Suprapubic skin (tissue), 4 donors: ENCODE data around the gene CFAP46. TPM values are rescaled to one million over a fixed set of nuclear protein-coding genes. Genes with fewer than 3 reads are reported as not detected.
A peak's percentile ranks its signal among the peaks of the same experiment; 100 is the strongest.
"Not testable (repeated sequence)": the region's sequence is repeated elsewhere in the genome, so short reads cannot be mapped to it uniquely, and the experiment has no call there.

ENCODE experiments used
- DNase-seq, 2 donors: peaks; one replicate each; pipeline ENCODE4 v3.0.0-alpha.2; 2019; ENCODE audit warnings: low spot score in 2 of 2
- H3K27ac ChIP-seq: fragments of 200-600 bp; sonication (generic); one replicate; pipeline ENCODE4 v1.5.1; 2019
- H3K27me3 ChIP-seq: fragments of 200-600 bp; sonication (generic); one replicate; pipeline ENCODE4 v1.5.1; 2019
- H3K36me3 ChIP-seq: fragments of 200-600 bp; sonication (generic); one replicate; pipeline ENCODE4 v1.5.1; 2019
- H3K4me1 ChIP-seq: fragments of 200-600 bp; sonication (generic); one replicate; pipeline ENCODE4 v1.5.1; 2019
- H3K4me3 ChIP-seq: fragments of 200-600 bp; sonication (generic); one replicate; pipeline ENCODE4 v1.5.1; 2019; ENCODE audit warnings: mild to moderate bottlenecking
- H3K9me3 ChIP-seq: fragments of 200-600 bp; sonication (generic); one replicate; pipeline ENCODE4 v1.5.1; 2019
- EP300 ChIP-seq: sonication (generic); formaldehyde crosslinking; IDR thresholded peaks from one replicate; pipeline ENCODE4 v1.6.1; 2017; ENCODE audit warnings: antibody characterized with exemption
- POLR2A ChIP-seq, 2 donors: fragments of 450-650 bp; IDR thresholded peaks; one replicate each; pipeline ENCODE4 v1.6.1; 2017; ENCODE audit warnings: antibody characterized with exemption in 2 of 2, mild to moderate bottlenecking in 2 of 2, moderate library complexity in 2 of 2
- POLR2AphosphoS5 ChIP-seq, 3 donors: sonication (generic); formaldehyde crosslinking; IDR thresholded peaks; one replicate each; pipeline ENCODE4 v1.6.1; 2017; ENCODE audit warnings: antibody characterized with exemption in 3 of 3
- WGBS: methylation state at CpG from one replicate; pipeline ENCODE4 v1.1.5; 2018; 5-methylcytosine and 5-hydroxymethylcytosine counted together
- total RNA-seq, 4 donors: library from RNA; depleted of rRNA; stranded (reverse); fragments of >200 nt; gene quantifications; one replicate each; pipeline ENCODE4 v1.1.0, GENCODE V29; 2016
- TF ChIP-seq, protein P1 (sequence below), 2 donors: fragments of 200-600 bp in 1 of 2; fragments of 450-650 bp in 1 of 2; sonication (generic) in 1 of 2; IDR thresholded peaks; one replicate each; pipeline ENCODE4 v1.5.1; 2016 to 2019; ENCODE audit warnings: antibody characterized with exemption in 2 of 2, mild to moderate bottlenecking in 1 of 2, moderate library complexity in 1 of 2

The CFAP46 gene
- total RNA-seq, 4 donors from 2014 or later = 0.11 to 0.21 TPM; not detected in 2

DNA sequence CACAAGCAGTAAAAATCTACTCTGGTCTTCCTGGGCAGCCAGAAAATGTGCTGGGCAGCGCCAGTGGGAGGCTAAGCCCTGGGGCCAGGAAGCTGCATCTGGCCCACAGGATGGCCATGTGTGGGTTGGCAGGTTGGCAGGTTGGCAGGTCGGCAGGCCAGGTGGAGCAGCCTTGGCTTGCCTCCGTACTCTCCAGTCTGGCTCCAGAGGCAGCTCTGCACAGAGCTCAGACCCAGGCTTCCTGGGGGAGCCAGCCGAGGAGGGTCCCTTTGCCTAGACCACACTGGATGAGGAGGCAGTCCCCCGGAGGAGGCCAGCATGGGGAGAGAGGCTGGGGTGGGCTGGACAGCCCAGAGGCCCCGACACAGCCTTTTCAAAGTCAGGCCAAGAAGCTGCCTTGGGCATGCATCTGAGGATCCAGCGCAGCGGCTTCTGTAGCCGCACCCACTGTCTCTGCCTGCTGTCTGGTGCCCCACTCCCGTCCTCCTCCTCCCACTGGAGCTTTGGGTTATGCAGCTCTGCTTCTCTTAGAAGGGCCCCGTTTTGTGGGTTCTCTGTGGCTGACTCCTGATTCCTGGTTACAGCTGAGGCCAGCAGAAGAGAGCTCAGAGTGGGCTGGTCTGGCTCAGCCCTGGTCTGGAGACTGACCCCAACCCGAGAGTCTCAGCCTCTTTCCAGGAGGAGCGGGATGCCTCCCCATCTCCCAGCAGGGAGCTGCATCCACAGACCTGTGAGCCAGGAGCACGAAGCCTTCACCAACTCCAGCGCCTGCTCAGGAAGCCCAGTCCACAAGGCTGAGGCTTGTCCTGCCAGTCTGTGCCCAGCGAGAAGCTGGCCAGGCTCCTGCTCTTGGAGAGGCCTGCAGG, 44.6 kb downstream of the CFAP46 start:
- Histone ChIP-seq H3K36me3 (no peaks in the 10 kb centered on the region), H3K4me3 (no peak overlapping the region), H3K27ac (no peak overlapping the region), H3K4me1 (peaks cover 4% of the 10 kb centered on the region), H3K9me3 (no peaks in the 10 kb centered on the region), H3K27me3 (peaks cover 22% of the 10 kb centered on the region)
- 50% methylated on average over 1 of the region's 16 CpGs for WGBS
- peak in 1 of 2 donors; percentile 51 for DNase-seq
- TF ChIP-seq, protein P1, sequence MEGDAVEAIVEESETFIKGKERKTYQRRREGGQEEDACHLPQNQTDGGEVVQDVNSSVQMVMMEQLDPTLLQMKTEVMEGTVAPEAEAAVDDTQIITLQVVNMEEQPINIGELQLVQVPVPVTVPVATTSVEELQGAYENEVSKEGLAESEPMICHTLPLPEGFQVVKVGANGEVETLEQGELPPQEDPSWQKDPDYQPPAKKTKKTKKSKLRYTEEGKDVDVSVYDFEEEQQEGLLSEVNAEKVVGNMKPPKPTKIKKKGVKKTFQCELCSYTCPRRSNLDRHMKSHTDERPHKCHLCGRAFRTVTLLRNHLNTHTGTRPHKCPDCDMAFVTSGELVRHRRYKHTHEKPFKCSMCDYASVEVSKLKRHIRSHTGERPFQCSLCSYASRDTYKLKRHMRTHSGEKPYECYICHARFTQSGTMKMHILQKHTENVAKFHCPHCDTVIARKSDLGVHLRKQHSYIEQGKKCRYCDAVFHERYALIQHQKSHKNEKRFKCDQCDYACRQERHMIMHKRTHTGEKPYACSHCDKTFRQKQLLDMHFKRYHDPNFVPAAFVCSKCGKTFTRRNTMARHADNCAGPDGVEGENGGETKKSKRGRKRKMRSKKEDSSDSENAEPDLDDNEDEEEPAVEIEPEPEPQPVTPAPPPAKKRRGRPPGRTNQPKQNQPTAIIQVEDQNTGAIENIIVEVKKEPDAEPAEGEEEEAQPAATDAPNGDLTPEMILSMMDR (IDR thresholded peaks at IDR 0.05) = no peak
- TF ChIP-seq POLR2AphosphoS5 (IDR thresholded peaks at IDR 0.05) (no peak), POLR2A (IDR thresholded peaks at IDR 0.05) (no peak), EP300 (no peak)

DNA sequence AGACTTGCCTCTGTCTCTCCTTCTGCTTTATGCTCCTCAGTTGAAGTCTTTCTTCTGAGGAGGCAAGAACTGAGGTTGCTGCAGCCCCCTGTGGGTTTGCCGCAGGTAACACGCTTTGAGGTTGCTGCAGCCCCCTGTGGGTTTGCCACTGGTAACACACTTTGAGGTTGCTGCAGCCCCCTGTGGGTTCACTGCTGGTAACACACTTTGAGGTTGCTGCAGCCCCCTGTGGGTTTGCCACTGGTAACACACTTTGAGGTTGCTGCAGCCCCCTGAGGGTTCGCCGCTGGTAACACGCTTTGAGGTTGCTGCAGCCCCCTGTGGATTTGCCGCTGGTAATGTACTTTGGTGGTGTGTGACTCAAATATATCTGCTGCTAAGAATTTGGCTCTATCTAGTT, 48.6 kb downstream of the CFAP46 start:
- H3K36me3 ChIP-seq, H3K27ac ChIP-seq, H3K4me3 ChIP-seq, H3K9me3 ChIP-seq, H3K4me1 ChIP-seq: not testable (repeated sequence)
- WGBS = 72% methylated on average over 6 of the region's 6 CpGs
- H3K27me3 ChIP-seq = peaks cover 53% of the 10 kb centered on the region
- DNase-seq = peak in 1 of 2 donors; percentile 6

DNA sequence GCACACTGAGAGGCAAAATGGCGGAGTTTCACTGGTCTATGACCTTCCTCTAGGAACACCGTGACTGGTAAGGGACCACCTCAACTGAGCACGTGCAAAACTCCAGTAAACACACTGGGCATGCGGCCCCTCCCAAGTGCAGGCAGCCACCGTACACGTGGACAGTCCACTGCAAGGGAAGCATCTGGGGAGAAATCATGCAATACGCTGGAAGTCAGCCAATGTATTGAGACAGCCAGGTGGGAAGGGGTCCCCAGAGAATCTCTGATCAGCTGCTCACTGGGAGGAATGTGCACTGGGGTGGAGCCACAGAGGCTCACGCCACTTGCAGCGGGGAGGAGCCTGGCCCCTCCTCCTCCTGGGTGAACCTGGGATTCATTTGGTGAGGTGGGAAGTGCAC, 49.3 kb downstream of the CFAP46 start:
- no peaks in the 10 kb centered on the region for H3K9me3 ChIP-seq
- H3K4me3 ChIP-seq = no peak overlapping the region
- H3K4me1 ChIP-seq = peaks cover 7% of the 10 kb centered on the region
- DNase-seq = peak; percentile 42 to 55
- H3K27ac ChIP-seq = no peak overlapping the region
- peaks cover 49% of the 10 kb centered on the region for H3K27me3 ChIP-seq
- no peaks in the 10 kb centered on the region for H3K36me3 ChIP-seq
- WGBS = 53% methylated on average over 9 of the region's 9 CpGs
- TF ChIP-seq, protein P1 (IDR thresholded peaks at IDR 0.05) = no peak
- TF ChIP-seq POLR2A (IDR thresholded peaks at IDR 0.05) = no peak
- TF ChIP-seq EP300 = no peak
- no peak for TF ChIP-seq POLR2AphosphoS5 (IDR thresholded peaks at IDR 0.05)

DNA sequence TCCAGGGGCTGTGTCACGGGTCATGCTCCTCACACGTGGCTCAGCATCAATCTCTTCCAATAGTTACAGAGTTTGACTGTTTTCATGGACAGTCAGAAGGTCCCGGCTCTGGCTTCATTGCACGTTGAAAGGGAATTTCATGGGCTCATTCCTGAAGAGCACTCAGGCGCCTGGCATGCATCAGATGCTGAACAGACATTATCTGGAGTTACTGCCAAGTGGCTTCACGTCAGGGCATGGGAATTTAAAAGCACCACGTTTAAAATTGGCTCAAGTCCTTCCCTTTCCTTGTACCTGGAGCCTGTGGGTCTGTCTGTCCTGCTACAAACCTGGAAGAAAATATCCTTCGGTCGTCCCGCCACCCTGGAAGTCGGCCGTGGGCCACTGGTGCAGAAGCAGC, 50.4 kb downstream of the CFAP46 start:
- Histone ChIP-seq H3K27me3 (peaks cover 49% of the 10 kb centered on the region), H3K9me3 (no peaks in the 10 kb centered on the region), H3K4me3 (no peak overlapping the region), H3K36me3 (no peaks in the 10 kb centered on the region), H3K4me1 (peaks cover 7% of the 10 kb centered on the region), H3K27ac (no peak overlapping the region)
- no peak for TF ChIP-seq POLR2A (IDR thresholded peaks at IDR 0.05)
- no peak for TF ChIP-seq POLR2AphosphoS5 (IDR thresholded peaks at IDR 0.05)
- TF ChIP-seq EP300 = no peak
- TF ChIP-seq, protein P1 (IDR thresholded peaks at IDR 0.05) = no peak
- 54% methylated on average over 12 of the region's 12 CpGs for WGBS
- peak; percentile 20 to 43 for DNase-seq

DNA sequence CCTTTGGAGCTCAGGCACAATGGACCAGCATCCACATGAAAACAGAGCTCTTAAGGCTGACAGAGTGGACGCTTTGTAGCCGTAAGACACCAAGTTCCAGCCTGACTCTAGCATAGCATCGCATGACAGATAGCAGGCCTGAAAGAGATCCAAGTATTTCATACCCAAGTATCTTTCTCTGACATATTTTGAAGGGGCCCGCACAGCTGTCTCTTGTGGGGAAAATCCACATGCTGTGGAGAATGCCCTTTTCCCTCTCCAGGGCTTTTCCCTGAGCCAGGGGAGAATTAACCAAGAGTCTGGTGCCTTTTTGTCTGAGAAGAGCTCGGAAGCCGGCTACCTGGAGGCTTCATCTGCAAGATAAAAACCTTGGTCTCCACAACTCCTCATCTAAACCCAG, 51.0 kb downstream of the CFAP46 start:
- Histone ChIP-seq H3K4me3 (no peak overlapping the region), H3K27me3 (peaks cover 53% of the 10 kb centered on the region), H3K36me3 (no peaks in the 10 kb centered on the region), H3K4me1 (peaks cover 7% of the 10 kb centered on the region), H3K27ac (no peak overlapping the region), H3K9me3 (no peaks in the 10 kb centered on the region)
- 92% methylated on average over 6 of the region's 6 CpGs for WGBS
- TF ChIP-seq, protein P1 (IDR thresholded peaks at IDR 0.05) = no peak
- no peak for TF ChIP-seq POLR2A (IDR thresholded peaks at IDR 0.05)
- DNase-seq = peak; percentile 7 to 15
